ENCODE data around the gene NPAS3. TPM values are rescaled to one million over a fixed set of nuclear protein-coding genes. Genes with fewer than 3 reads are reported as not detected.

NPAS3 gene
- total and polyA plus RNA-seq, 7 donors, result 0.04 to 1.5 (median 0.39) TPM

DNA sequence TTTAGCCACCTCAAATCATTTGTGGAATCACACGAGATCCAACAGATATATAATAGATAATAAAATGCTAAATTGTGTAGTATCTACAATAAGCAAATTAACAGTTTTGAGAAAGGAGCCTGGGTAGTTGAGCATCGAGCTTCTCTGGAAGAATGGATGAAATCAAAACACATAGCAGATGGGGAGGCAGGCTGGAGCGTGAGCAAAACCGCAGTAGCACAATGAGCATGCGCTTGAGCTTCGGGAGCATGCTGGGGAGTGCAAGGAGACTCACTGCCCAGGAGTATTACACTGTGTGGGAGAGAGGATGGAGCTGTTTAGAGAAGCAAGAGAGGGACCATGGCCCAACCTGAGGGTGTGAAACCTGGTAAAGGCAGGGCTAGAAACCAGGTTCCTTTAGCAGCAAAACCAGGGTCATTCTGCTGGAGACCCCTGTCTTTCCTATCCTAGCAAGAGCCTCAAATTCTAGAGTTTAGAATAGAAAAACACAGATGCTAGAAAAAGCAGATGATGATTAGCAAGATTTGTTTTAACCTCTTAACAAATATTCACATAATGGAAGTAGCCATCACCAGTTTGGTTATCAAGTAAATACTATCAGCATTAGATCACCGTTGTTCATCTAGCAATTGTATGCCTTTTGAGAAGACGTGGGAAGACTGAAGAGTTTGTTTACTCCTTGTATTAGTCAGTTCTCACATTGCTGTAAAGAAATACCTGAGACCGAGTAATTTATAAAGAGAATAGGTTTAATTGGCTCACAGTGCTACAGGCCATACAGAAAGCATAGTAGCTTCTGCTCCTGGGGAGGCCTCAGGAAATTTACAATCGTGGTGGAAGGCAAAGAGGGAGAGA lies 527.4 kb downstream of the NPAS3 start:
- no peaks in the 10 kb centered on the region for H3K9me3 ChIP-seq
- no peaks in the 10 kb centered on the region for H3K27me3 ChIP-seq (ENCODE audit: insufficient read depth in 3 of 3, low read length in 2 of 3)
- intact Hi-C loops (cut with DNase I), result no loop called here
- DNase-seq, result no peak
- H3K27ac ChIP-seq, result no peak overlapping the region
- no peaks in the 10 kb centered on the region for H3K36me3 ChIP-seq (ENCODE audit: insufficient read depth in 1 of 2, low read depth in 1 of 2)
- TF ChIP-seq, protein P1, sequence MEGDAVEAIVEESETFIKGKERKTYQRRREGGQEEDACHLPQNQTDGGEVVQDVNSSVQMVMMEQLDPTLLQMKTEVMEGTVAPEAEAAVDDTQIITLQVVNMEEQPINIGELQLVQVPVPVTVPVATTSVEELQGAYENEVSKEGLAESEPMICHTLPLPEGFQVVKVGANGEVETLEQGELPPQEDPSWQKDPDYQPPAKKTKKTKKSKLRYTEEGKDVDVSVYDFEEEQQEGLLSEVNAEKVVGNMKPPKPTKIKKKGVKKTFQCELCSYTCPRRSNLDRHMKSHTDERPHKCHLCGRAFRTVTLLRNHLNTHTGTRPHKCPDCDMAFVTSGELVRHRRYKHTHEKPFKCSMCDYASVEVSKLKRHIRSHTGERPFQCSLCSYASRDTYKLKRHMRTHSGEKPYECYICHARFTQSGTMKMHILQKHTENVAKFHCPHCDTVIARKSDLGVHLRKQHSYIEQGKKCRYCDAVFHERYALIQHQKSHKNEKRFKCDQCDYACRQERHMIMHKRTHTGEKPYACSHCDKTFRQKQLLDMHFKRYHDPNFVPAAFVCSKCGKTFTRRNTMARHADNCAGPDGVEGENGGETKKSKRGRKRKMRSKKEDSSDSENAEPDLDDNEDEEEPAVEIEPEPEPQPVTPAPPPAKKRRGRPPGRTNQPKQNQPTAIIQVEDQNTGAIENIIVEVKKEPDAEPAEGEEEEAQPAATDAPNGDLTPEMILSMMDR (IDR thresholded peaks at IDR 0.05), result no peak
- 86 to 90% (median 88%) methylated on average over 10 of the region's 10 CpGs for WGBS, 3 donors
- no peaks in the 10 kb centered on the region for H3K4me1 ChIP-seq
- no peak for ATAC-seq
- H3K4me3 ChIP-seq, result no peak overlapping the region

GRCh38 chr14:33467971-33468370 lies 529.3 kb downstream of the NPAS3 start:
- no peak overlapping the region for H3K4me3 ChIP-seq
- DNase-seq (no peak), ATAC-seq (no peak)
- H3K27ac ChIP-seq, result no peak overlapping the region
- intact Hi-C loops (cut with DNase I), result no loop called here
- 85 to 94% (median 89%) methylated on average over 4 of the region's 4 CpGs for WGBS, 3 donors
- no peaks in the 10 kb centered on the region for H3K9me3 ChIP-seq
- no peaks in the 10 kb centered on the region for H3K4me1 ChIP-seq
- TF ChIP-seq, protein P1 (IDR thresholded peaks at IDR 0.05), result no peak
- no peaks in the 10 kb centered on the region for H3K27me3 ChIP-seq (ENCODE audit: insufficient read depth in 3 of 3, low read length in 2 of 3)
- H3K36me3 ChIP-seq (ENCODE audit: insufficient read depth in 1 of 2, low read depth in 1 of 2), result no peaks in the 10 kb centered on the region

GRCh38 chr14:33469898-33470297 lies 531.2 kb downstream of the NPAS3 start:
- H3K36me3 ChIP-seq (ENCODE audit: insufficient read depth in 1 of 2, low read depth in 1 of 2), result no peaks in the 10 kb centered on the region
- WGBS, 3 donors, result 54 to 93% (median 59%) methylated on average over 1 of the region's 1 CpG

GRCh38 chr14:33471776-33472175 lies 533.1 kb downstream of the NPAS3 start:
- H3K4me1 ChIP-seq, result no peaks in the 10 kb centered on the region
- 98 to 100% (median 99%) methylated on average over 6 of the region's 6 CpGs for WGBS, 3 donors
- no peaks in the 10 kb centered on the region for H3K27me3 ChIP-seq (ENCODE audit: insufficient read depth in 3 of 3, low read length in 2 of 3)
- H3K4me3 ChIP-seq, result no peak overlapping the region
- H3K27ac ChIP-seq, result no peak overlapping the region
- no peaks in the 10 kb centered on the region for H3K36me3 ChIP-seq (ENCODE audit: insufficient read depth in 1 of 2, low read depth in 1 of 2)
- TF ChIP-seq, protein P1 (IDR thresholded peaks at IDR 0.05), result no peak
- intact Hi-C loops (cut with DNase I), result no loop called here
- DNase-seq (no peak), ATAC-seq (no peak)
- H3K9me3 ChIP-seq, result no peaks in the 10 kb centered on the region

More at GRCh38 chr14:33469898-33470297, 531.2 kb downstream of the NPAS3 start:
- no peak for ATAC-seq
- Histone ChIP-seq H3K27me3 (ENCODE audit: insufficient read depth in 3 of 3, low read length in 2 of 3) (no peaks in the 10 kb centered on the region), H3K4me3 (no peak overlapping the region), H3K4me1 (no peaks in the 10 kb centered on the region), H3K9me3 (no peaks in the 10 kb centered on the region), H3K27ac (no peak overlapping the region)
- DNase-seq, result no peak
- intact Hi-C loops (cut with DNase I), result no loop called here
- TF ChIP-seq, protein P1 (IDR thresholded peaks at IDR 0.05), result no peak

Data from psoas muscle (tissue), 8 donors.